ENCODE results near the gene SLAMF9.

SLAMF9 gene

GRCh38 chr1:159978107-159978398 is 24.0 kb upstream of the SLAMF9 start:
- Histone ChIP-seq H3K36me3 (ENCODE audit: control insufficient read depth, low read length) (no peaks in the 10 kb centered on the region), H3K4me2 (ENCODE audit: low read length) (no peak overlapping the region), H3K9me2 (replicated peaks; ENCODE audit: control insufficient read depth, low read length) (no peaks in the 10 kb centered on the region), H3K4me3 (ENCODE audit: low read length) (no peak overlapping the region), H3K4me1 (ENCODE audit: control insufficient read depth, low read length) (no peaks in the 10 kb centered on the region), H3K79me2 (ENCODE audit: control insufficient read depth, low read length) (no peaks in the 10 kb centered on the region), H3K9me3 (ENCODE audit: control insufficient read depth, insufficient read depth, low read length) (no peaks in the 10 kb centered on the region), H3K27ac (ENCODE audit: low read depth, low read length) (no peak overlapping the region), H3F3A (ENCODE audit: control insufficient read depth, insufficient read depth) (no peaks in the 10 kb centered on the region), H3K27me3 (ENCODE audit: control insufficient read depth, low read length) (peaks cover 33% of the 10 kb centered on the region), H4K20me1 (ENCODE audit: control insufficient read depth, insufficient read depth, low read depth, low read length) (no peaks in the 10 kb centered on the region)
- no peak for TF ChIP-seq EZH2phosphoT487 (IDR thresholded peaks at IDR 0.05; ENCODE audit: borderline replicate concordance, low read length)
- no peak for TF ChIP-seq CTCF (IDR thresholded peaks at IDR 0.05; ENCODE audit: low read depth, low read length, poor library complexity, severe bottlenecking)

- no peaks in the 10 kb centered on the region for H4K20me1 ChIP-seq (ENCODE audit: control insufficient read depth, insufficient read depth, low read depth, low read length)
- H3K9me2 ChIP-seq (replicated peaks; ENCODE audit: control insufficient read depth, low read length) = no peaks in the 10 kb centered on the region
- no peaks in the 10 kb centered on the region for H3K9me3 ChIP-seq (ENCODE audit: control insufficient read depth, insufficient read depth, low read length)
- no peaks in the 10 kb centered on the region for H3K36me3 ChIP-seq (ENCODE audit: control insufficient read depth, low read length)
- peaks cover 33% of the 10 kb centered on the region for H3K27me3 ChIP-seq (ENCODE audit: control insufficient read depth, low read length)
- H3F3A ChIP-seq (ENCODE audit: control insufficient read depth, insufficient read depth) = no peaks in the 10 kb centered on the region
- H3K4me3 ChIP-seq (ENCODE audit: low read length) = no peak overlapping the region
- no peak overlapping the region for H3K27ac ChIP-seq (ENCODE audit: low read depth, low read length)
- no peaks in the 10 kb centered on the region for H3K4me1 ChIP-seq (ENCODE audit: control insufficient read depth, low read length)
- H3K79me2 ChIP-seq (ENCODE audit: control insufficient read depth, low read length) = no peaks in the 10 kb centered on the region
- TF ChIP-seq CTCF (IDR thresholded peaks at IDR 0.05; ENCODE audit: low read depth, low read length, poor library complexity, severe bottlenecking) (no peak), EZH2phosphoT487 (IDR thresholded peaks at IDR 0.05; ENCODE audit: borderline replicate concordance, low read length) (no peak)
- no peak overlapping the region for H3K4me2 ChIP-seq (ENCODE audit: low read length)
Observed at GRCh38 chr1:159977364-159978106, 23.5 kb upstream of the SLAMF9 start.

GRCh38 chr1:159974350-159974965 is 20.4 kb upstream of the SLAMF9 start:
- peaks cover 38% of the 10 kb centered on the region for H3K27me3 ChIP-seq (ENCODE audit: control insufficient read depth, low read length)
- no peaks in the 10 kb centered on the region for H3F3A ChIP-seq (ENCODE audit: control insufficient read depth, insufficient read depth)
- H3K27ac ChIP-seq (ENCODE audit: low read depth, low read length) = no peak overlapping the region
- TF ChIP-seq EZH2phosphoT487 (IDR thresholded peaks at IDR 0.05; ENCODE audit: borderline replicate concordance, low read length) (no peak), CTCF (IDR thresholded peaks at IDR 0.05; ENCODE audit: low read depth, low read length, poor library complexity, severe bottlenecking) (no peak)
- no peaks in the 10 kb centered on the region for H3K4me1 ChIP-seq (ENCODE audit: control insufficient read depth, low read length)
- no peaks in the 10 kb centered on the region for H3K79me2 ChIP-seq (ENCODE audit: control insufficient read depth, low read length)
- no peak overlapping the region for H3K4me3 ChIP-seq (ENCODE audit: low read length)
- H3K9me2 ChIP-seq (replicated peaks; ENCODE audit: control insufficient read depth, low read length) = no peaks in the 10 kb centered on the region
- no peaks in the 10 kb centered on the region for H3K36me3 ChIP-seq (ENCODE audit: control insufficient read depth, low read length)
- no peaks in the 10 kb centered on the region for H4K20me1 ChIP-seq (ENCODE audit: control insufficient read depth, insufficient read depth, low read depth, low read length)
- no peaks in the 10 kb centered on the region for H3K9me3 ChIP-seq (ENCODE audit: control insufficient read depth, insufficient read depth, low read length)
- no peak overlapping the region for H3K4me2 ChIP-seq (ENCODE audit: low read length)

All from DOHH2 (cell line).